GM23248 (cell line): ENCODE measurements around the gene PIP4K2A.

ENCODE experiments used
- EZH2 ChIP-seq: fragments of 200-600 bp; sonication (generic); IDR thresholded peaks from 2 replicates; pipeline ENCODE4 v1.6.1; 2018; ENCODE audit warnings: antibody characterized with exemption, mild to moderate bottlenecking; ENCODE audit not compliant: insufficient read depth, poor library complexity, severe bottlenecking
- EZH2phosphoT487 ChIP-seq: fragments of 200-600 bp; sonication (generic); IDR thresholded peaks from 2 replicates; pipeline ENCODE4 v1.6.1; 2018; ENCODE audit warnings: antibody characterized with exemption, moderate library complexity, mild to moderate bottlenecking, low read depth; ENCODE audit not compliant: insufficient read depth

DNA sequence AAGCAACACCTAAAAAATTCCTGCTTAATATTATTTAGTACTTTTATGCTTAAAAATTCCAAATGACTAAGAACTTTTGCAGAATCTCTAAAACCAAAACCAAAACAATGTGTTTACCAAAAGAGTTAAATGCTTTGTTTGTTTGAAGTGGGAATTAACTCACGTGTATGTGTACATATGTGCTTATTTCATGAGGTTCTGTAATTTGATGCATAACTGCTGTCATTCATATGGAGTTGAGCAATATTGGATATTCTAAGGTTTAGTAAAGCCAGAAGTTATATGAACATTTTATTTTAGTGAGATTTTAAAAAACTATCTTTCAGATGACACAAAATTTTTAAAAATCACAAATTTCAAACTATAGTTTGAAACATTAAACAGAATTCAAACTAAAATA lies 157.1 kb downstream of the PIP4K2A start:
- TF ChIP-seq EZH2 (no peak), EZH2phosphoT487 (no peak)
